Activated CD4-positive, CD25-positive, alpha-beta regulatory T cell treated with anti-CD3 and anti-CD28 coated beads, Interleukin-2, amount 50 U/mL, for 72 hours (primary cell): ENCODE results near the gene ADGRV1.
"Not testable (repeated sequence)": the region's sequence is repeated elsewhere in the genome, so short reads cannot be mapped to it uniquely, and the experiment has no call there.

Experiments
- DNase-seq: peaks from one replicate; pipeline ENCODE4 v3.0.0; 2021

ADGRV1 gene

DNA sequence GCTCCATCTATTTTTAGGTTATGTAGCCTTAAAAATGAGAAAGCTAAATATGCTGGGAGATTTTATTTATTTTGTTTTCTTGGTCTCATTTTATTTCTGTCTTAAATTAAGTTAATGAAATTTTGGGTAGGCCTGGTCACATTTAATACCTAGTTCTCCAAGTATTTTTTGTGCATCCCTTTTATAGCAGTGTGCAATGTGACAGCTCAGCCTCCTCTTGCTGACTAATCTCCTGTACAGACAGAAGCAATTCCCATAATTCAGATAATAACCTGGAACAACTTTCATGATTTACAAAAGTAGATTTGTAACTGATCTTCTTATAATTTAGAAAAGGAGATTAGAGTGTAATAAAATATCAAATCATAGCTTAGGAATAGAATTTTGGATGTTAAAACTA lies 403.9 kb downstream of the ADGRV1 start:
- no peak for DNase-seq

DNA sequence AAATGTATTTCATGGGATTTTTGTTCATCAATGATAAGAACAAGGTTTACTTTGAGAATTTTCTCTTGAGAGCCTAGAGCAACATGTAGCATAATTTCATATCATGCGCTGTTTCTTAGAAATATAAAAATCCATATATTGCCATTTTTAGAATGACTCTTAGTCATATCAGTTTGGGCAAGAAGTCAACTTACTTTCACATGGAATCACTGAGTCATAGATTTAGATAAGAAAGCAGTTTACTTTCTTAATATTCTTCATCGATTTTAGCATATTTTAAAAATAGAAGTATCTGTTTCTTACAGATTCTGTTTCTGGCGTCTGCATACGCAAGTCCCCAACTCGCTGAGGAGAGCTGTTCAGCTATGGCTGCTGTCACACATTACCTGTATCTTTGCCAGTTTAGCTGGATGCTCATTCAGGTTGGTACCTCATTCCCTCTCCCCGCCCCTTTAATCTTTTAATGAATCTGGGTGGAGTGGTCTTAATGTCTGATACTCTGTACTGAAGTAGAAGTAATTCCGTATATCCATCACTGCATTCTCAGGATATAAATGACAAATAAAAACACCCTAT lies 406.6 kb downstream of the ADGRV1 start:
- DNase-seq: no peak

GRCh38 chr5:90967443-90967842 lies 408.8 kb downstream of the ADGRV1 start:
- DNase-seq: no peak

DNA sequence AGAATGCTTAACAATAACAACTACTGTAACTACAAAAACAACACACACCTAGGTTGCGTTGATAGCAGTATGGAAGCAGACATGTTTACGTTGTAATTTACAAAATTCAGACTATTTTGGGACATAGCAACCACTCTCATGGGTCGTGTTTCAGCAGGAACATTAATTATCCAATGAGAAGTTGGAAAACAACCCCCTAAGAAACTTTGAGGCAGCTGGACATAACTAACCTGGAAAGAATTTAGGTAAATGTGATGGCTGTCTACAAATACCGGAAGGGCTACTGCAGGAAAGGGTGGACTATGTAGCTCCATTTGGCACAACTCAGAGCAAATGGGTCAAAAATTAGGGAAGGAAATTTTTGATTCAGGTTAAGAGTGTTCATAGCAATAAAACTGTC lies 409.3 kb downstream of the ADGRV1 start:
- no peak for DNase-seq

DNA sequence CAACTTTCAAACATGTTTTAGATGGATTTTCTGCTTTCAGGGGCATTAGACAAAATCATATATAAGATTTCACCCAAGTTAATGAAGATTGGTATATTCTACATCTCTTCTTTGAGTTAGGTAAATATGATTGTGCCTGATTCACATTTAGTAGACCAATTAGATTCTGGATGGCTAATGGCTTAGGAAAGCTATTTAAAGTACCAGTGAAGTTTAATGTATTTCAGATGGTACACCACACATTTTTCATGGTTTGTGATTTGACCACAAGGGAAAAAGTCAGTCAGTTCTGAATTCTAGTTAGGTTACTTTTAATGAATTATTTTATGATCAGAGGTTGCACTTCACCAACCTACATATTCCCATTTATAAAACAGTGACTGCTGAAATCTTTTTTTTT lies 409.7 kb downstream of the ADGRV1 start:
- DNase-seq: no peak

- not testable (repeated sequence) for DNase-seq
Measured at GRCh38 chr5:90969945-90970344, 411.3 kb downstream of the ADGRV1 start.

- DNase-seq: no peak
Measured at GRCh38 chr5:90981177-90981576, 422.6 kb downstream of the ADGRV1 start.

GRCh38 chr5:90981821-90982220 lies 423.2 kb downstream of the ADGRV1 start:
- no peak for DNase-seq

- DNase-seq: no peak
Measured at GRCh38 chr5:90982576-90982975, 424.0 kb downstream of the ADGRV1 start.

DNA sequence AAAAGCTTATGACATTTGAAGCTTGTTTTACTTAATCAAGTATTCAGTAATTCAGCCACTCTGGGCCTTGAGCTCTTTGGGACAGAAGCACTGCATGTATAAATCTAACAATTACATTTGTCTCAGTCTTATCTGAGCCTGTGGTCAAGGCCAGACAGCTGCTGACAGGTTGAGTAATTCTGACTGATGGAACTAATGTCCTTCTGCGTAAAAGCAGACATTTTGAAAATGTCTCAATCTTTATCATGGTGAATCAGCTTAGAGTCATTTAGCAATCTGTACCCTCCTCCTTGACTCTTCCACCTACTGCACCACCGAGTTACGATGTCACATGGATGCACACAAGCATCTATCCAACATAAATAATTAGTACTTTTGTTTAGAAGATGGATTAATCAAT lies 424.6 kb downstream of the ADGRV1 start:
- DNase-seq: no peak

DNA sequence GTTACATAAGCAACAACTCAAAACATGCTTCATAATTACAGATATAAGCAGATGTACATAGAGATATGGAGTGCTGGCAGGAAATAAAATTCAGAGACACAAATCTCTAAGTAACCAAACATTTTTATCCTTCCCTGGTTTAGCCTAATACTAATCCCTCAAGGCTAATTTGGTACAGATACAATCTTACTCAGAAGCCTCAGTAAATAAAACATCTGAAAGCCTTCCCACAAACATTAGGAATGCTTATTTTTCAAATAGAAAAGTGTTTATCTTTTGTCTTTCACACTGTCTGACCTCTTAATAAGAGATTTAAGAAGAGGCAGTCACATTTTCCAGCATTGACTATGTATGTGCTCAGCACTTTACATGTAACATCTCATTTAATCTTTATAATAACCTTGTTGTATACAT lies 425.1 kb downstream of the ADGRV1 start:
- no peak for DNase-seq

- no peak for DNase-seq
Measured at GRCh38 chr5:90985341-90985740, 426.7 kb downstream of the ADGRV1 start.

GRCh38 chr5:90987726-90988125 lies 429.1 kb downstream of the ADGRV1 start:
- DNase-seq: no peak

- no peak for DNase-seq
Measured at GRCh38 chr5:90991201-90991600, 432.6 kb downstream of the ADGRV1 start.

- DNase-seq: no peak
Measured at GRCh38 chr5:90994796-90995195, 436.2 kb downstream of the ADGRV1 start.

DNA sequence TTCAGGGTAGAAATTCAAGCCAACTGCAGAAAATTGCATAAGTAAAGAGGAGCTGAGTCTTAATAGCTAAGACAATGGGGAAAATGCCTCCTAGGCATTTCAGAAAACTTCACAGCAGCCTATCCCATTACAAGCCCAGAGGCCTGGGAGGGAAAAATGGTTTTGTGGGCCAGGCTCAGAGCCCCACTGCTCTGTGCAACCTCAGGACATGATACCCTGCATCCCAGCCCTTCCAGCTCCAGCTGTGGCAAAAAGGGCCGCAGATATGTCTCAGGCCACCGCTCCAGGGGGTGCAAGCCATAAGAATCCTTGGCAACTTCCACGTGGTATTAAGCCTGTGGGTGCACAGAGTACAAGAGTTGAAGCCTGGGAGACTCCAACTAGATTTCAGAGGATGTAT lies 437.5 kb downstream of the ADGRV1 start:
- no peak for DNase-seq

- DNase-seq: no peak
Measured at GRCh38 chr5:90997082-90997481, 438.5 kb downstream of the ADGRV1 start.

DNA sequence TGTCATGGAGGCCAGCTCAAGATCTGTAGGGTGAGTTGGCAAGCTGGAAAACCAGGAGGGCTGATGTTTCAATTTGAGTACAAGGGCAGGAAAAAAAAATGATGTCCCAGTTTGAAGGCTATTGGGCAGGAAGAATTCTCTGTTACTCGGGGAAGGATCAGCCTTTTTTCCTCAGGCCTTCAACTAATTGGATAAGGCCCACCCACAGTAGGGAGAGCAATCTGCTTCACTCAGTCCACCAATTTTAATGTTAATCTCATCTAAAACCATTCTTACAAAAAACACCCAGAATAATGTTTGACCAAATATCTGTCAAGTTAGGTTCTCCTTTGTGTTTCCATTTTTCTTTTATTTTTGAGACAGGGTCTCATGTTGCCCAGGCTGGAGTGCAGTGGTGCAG lies 442.1 kb downstream of the ADGRV1 start:
- no peak for DNase-seq

DNA sequence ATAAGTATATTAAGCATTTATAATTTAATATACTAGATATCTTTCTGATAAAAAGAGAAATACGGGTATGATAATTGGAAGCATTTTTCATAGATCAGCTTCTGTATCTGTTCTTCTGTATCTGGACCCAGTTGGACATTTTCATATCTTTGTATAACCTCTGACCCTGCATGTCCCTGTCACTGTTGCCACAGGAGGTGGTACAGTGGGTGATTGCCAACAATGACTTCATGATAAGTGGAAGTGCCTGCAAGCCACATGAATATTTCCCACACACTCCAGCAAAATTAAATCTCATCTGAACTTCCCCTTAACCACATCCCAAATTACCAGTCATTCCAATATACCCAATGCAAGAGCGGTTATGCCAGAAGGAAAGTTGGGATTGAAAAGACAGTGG lies 448.1 kb downstream of the ADGRV1 start:
- DNase-seq: no peak

GRCh38 chr5:91007251-91007650 lies 448.7 kb downstream of the ADGRV1 start:
- no peak for DNase-seq

- no peak for DNase-seq
Measured at GRCh38 chr5:91007780-91008402, 449.3 kb downstream of the ADGRV1 start.

GRCh38 chr5:91010090-91010489 lies 451.5 kb downstream of the ADGRV1 start:
- no peak for DNase-seq

DNA sequence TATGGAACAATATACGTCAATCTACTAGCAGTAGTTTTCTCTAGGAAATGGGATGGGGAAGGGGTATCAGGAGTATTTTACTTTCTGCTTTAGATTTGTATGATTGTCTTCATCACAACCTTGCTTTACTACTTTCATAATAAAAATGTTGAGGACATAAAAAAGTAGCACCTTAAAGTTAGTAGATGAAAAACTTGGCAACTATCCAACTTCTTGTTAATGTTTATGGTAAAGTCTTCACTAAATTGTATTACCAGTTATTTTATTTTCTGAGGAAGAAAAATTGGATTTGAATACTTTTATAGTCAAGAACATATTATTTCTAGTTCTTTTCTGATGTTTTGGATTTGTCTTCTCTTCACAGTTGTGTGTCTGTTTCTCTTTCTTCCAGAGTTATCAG lies 452.4 kb downstream of the ADGRV1 start:
- no peak for DNase-seq

GRCh38 chr5:91012867-91013266 lies 454.3 kb downstream of the ADGRV1 start:
- DNase-seq: not testable (repeated sequence)

DNA sequence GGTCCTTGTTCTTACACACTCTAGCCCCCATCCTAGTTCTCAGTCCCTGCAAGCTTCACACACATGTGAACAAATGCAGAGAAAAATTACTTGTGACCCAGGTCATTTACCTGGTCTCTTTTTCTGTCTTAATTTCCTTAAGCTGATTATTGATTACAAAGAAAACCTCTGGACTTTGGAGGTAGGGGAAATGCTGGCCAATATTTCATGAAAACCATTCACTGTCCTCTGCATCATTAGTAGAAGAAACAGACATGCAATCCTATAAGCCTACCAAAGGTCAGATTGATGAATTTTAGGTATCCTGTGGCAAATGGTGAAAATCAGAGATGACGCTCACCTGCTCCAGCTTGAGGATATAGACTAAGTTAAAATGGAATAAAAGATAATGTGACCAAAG lies 457.7 kb downstream of the ADGRV1 start:
- no peak for DNase-seq
